Adrenal gland (tissue), 12 donors: Measurements from ENCODE around the gene KDM4C. TPM values are rescaled to one million over a fixed set of nuclear protein-coding genes. Genes with fewer than 3 reads are reported as not detected.

Source experiments
- DNase-seq, 7 donors: peaks; one replicate each; pipeline ENCODE4 v3.0.0-alpha.2; 2019 to 2020
- H3K27ac ChIP-seq, 5 donors: fragments of 200-600 bp; sonication (generic) in 4 of 5; 1 replicate in 3 of 5; 2 replicates in 2 of 5; pipeline versions ENCODE4 v1.5.1 to v1.8.0; 2016 to 2020; ENCODE audit warnings: mild to moderate bottlenecking in 1 of 5
- H3K27me3 ChIP-seq: fragments of 200-600 bp; 2 replicates; pipeline ENCODE4 v1.8.0; 2021
- H3K36me3 ChIP-seq, 2 donors: fragments of 200-600 bp; replicated peaks in 1 of 2; 1 replicate in 1 of 2; 2 replicates in 1 of 2; pipeline versions ENCODE4 v1.5.1 to v1.8.0; 2018 to 2022
- H3K4me1 ChIP-seq, 2 donors: fragments of 200-600 bp; replicated peaks in 1 of 2; 1 replicate in 1 of 2; 2 replicates in 1 of 2; pipeline versions ENCODE4 v1.5.1 to v1.8.0; 2018 to 2021
- H3K4me3 ChIP-seq, 4 donors: fragments of 200-600 bp; sonication (generic) in 3 of 4; one replicate each; pipeline ENCODE4 v1.5.1; 2016 to 2018
- H3K9me3 ChIP-seq, 3 donors: fragments of 200-600 bp; sonication (generic) in 1 of 3; replicated peaks in 1 of 3; 1 replicate in 2 of 3; 2 replicates in 1 of 3; pipeline versions ENCODE4 v1.5.1 to v1.8.0; 2016 to 2021
- POLR2A ChIP-seq, 2 donors: fragments of 450-650 bp; IDR thresholded peaks; one replicate each; pipeline ENCODE4 v1.6.1; 2017; ENCODE audit warnings: antibody characterized with exemption in 2 of 2, mild to moderate bottlenecking in 2 of 2, moderate library complexity in 1 of 2
- WGBS, 4 donors: extraction: QIAGEN DNeasy Blood & Tissue Kit in 2 of 4; methylation state at CpG; one replicate each; pipeline versions ENCODE4 v1.1.5 to v1.1.7; 2013 to 2017; 5-methylcytosine and 5-hydroxymethylcytosine counted together
- intact Hi-C, 2 donors: fragments of 100-400 bp; cut with DNase I; formaldehyde crosslinking; loops; one replicate each; pipeline versions ENCODE4 v1.14.1 to v1.15.0; 2022 to 2023
- polyA plus RNA-seq, 3 donors: library from polyadenylated mRNA; stranded (reverse); fragments of 200-250 nt in 2 of 3; fragments of 350-450 nt in 1 of 3; fragmentation: Illumina TruSeq in 1 of 3; extraction: RNeasy Lipid Tissue Mini Kit (QIAGEN cat#74804) in 1 of 3; gene quantifications; one replicate each; pipeline ENCODE4 v1.2.3, GENCODE V29; 2013 to 2014
- total RNA-seq, 9 donors: library from RNA; depleted of rRNA in 4 of 9; stranded (reverse); fragments of >200 nt in 4 of 9; fragments of 120-200 nt in 1 of 9; fragmentation: NEBNext Ultra II Directional in 1 of 9; extraction: Animal tissue kit (Norgen Biotek cat#: 25700) in 1 of 9; gene quantifications; one replicate each; pipeline versions ENCODE4 v1.1.0 to v1.2.4, GENCODE V29; 2013 to 2023
- TF ChIP-seq, protein P1 (sequence below), 6 experiments: fragments of 450-650 bp in 4 of 6; fragments of 200-600 bp in 2 of 6; sonication (generic) in 1 of 6; IDR thresholded peaks; 1 replicate in 5 of 6; 2 replicates in 1 of 6; pipeline versions ENCODE4 v1.5.1 to v1.8.0; 2016 to 2021; ENCODE audit warnings: antibody characterized with exemption in 6 of 6, mild to moderate bottlenecking in 2 of 6, moderate library complexity in 1 of 6
- donor health status: healthy with polysubstance abuse.
- donor health status: Bipolar disorder and iron deficiency.
- donor health status: DM: yes; HTN: yes; CAD: no.
- donor health status: DM: no; HTN: no; CAD: no.
- donor health status: DM: no; HTN: no; CAD: no.
- donor health status: DM: yes; HTN: yes; CAD: no.

The KDM4C gene
- total and polyA plus RNA-seq, 12 donors = 7.9 to 33.4 (median 23.3) TPM

DNA sequence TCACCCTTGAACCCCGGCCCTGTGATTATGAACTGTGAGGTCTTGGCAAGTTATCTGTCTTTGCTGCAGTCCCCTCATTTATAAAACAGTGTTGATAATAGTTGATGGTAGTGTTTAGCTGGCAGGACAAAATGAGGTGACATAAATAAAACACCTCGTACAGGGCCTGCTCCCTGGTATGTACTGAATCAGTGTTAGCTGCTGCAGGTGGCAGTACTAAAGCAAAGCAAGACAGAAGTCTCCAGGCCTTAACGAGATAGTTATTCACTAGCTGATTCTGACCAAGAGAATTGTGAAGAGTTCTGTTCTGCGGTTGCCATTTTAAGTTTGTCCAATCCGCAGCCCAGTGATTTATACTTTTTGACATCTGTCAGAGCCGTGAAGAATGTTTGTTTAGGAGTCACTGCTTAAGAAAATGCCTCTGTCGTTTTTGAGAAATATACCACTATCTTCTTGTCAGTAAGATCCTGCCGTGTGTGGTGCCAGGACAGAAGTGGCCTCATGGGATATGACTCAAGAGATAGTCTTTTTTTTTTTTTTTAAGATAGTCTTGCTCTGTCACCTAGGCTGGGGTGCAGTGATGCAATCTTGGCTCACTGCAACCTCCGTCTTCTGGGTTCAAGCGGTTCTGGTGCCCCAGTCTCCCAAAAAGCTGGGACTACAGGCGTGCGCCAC, 75.9 kb downstream of the KDM4C start:
- TF ChIP-seq, protein P1, sequence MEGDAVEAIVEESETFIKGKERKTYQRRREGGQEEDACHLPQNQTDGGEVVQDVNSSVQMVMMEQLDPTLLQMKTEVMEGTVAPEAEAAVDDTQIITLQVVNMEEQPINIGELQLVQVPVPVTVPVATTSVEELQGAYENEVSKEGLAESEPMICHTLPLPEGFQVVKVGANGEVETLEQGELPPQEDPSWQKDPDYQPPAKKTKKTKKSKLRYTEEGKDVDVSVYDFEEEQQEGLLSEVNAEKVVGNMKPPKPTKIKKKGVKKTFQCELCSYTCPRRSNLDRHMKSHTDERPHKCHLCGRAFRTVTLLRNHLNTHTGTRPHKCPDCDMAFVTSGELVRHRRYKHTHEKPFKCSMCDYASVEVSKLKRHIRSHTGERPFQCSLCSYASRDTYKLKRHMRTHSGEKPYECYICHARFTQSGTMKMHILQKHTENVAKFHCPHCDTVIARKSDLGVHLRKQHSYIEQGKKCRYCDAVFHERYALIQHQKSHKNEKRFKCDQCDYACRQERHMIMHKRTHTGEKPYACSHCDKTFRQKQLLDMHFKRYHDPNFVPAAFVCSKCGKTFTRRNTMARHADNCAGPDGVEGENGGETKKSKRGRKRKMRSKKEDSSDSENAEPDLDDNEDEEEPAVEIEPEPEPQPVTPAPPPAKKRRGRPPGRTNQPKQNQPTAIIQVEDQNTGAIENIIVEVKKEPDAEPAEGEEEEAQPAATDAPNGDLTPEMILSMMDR (IDR thresholded peaks at IDR 0.05) = no peak
- TF ChIP-seq POLR2A (IDR thresholded peaks at IDR 0.05) = no peak
- no peaks in the 10 kb centered on the region for H3K9me3 ChIP-seq
- no peak overlapping the region for H3K4me3 ChIP-seq
- DNase-seq = peak in 5 of 7 donors; percentile 48 to 79 (median 53)
- intact Hi-C loops = no loop called here
- H3K27ac ChIP-seq = peak overlapping the region in 2 of 5 donors; percentile 14 to 19
- H3K27me3 ChIP-seq = no peaks in the 10 kb centered on the region
- WGBS, 4 donors = 67 to 82% (median 76%) methylated on average over 12 of the region's 12 CpGs
- H3K4me1 ChIP-seq = no peaks in the 10 kb centered on the region
- H3K36me3 ChIP-seq = no peaks in the 10 kb centered on the region

DNA sequence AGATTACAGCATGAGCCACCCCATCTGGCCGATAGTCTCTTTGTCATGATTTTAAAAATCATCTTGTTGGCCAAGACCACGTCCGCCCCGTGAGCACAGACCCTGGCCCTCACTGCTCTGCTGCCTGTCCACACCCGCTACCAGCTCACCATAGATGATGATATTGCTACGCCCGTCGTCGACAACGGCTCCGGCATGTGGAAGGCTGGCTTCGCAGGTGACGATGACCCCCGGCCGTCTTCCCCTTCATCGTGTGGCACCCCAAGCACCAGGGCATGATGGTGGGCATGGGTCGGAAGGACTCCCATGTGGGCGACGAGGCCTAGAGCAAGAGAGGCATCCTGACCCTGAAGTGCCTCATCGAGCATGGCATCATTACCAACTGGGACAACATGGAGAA, 76.5 kb downstream of the KDM4C start:
- Histone ChIP-seq H3K4me1 (no peaks in the 10 kb centered on the region), H3K9me3 (no peaks in the 10 kb centered on the region), H3K36me3 (no peaks in the 10 kb centered on the region), H3K27ac (no peak overlapping the region), H3K4me3 (no peak overlapping the region), H3K27me3 (no peaks in the 10 kb centered on the region)
- TF ChIP-seq, protein P1 (IDR thresholded peaks at IDR 0.05) = no peak
- no peak for TF ChIP-seq POLR2A (IDR thresholded peaks at IDR 0.05)
- no peak for DNase-seq
- 96 to 98% (median 97%) methylated on average over 19 to 20 of the region's 20 CpGs for WGBS, 4 donors
- intact Hi-C loops = no loop called here

DNA sequence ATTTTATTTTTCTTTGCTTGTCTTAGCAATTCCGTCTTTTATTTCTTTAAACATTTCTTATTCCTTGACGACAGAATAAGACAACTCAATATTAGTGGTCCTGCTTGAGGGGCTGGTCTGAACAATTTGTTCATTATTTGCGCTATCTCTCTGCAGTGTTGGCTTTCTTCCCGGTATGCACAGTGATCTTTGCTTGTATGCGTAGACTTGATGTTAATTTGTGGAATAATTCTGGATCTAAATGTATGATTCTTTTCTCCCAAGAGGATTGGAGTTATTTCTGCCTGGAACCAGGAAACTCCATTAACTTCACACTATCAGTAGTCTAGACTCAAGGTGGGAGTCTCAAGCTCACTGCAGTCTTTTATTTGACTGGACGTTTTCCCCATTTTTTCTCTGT, 80.4 kb downstream of the KDM4C start:
- intact Hi-C loops = no loop called here
- WGBS, 4 donors = 58 to 63% (median 61%) methylated on average over 6 of the region's 6 CpGs
- TF ChIP-seq, protein P1 (IDR thresholded peaks at IDR 0.05) = no peak
- no peak for TF ChIP-seq POLR2A (IDR thresholded peaks at IDR 0.05)
- no peak for DNase-seq
- Histone ChIP-seq H3K9me3 (no peaks in the 10 kb centered on the region), H3K4me1 (no peaks in the 10 kb centered on the region), H3K36me3 (no peaks in the 10 kb centered on the region), H3K27ac (no peak overlapping the region), H3K4me3 (no peak overlapping the region), H3K27me3 (no peaks in the 10 kb centered on the region)

DNA sequence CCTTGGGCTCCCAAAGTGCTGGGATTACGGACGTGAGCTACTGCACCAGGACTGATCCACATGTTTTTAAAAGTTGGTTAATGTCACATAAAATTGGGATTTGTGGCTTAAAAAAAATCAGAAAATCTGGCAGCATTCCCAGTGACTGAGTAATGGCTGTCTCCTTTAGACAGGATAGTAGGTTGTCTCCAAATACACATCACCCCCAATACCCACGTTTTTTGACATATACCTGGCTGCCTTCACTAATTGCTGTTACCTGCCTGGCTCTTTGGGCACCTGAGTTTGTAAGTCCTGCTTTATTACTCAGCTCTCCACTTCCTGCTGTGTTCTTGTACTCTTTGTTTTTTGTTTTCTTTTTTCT, 84.8 kb downstream of the KDM4C start:
- Histone ChIP-seq H3K9me3 (no peaks in the 10 kb centered on the region), H3K27ac (no peak overlapping the region), H3K27me3 (no peaks in the 10 kb centered on the region), H3K4me3 (no peak overlapping the region), H3K4me1 (no peaks in the 10 kb centered on the region), H3K36me3 (no peaks in the 10 kb centered on the region)
- no peak for DNase-seq
- TF ChIP-seq, protein P1 (IDR thresholded peaks at IDR 0.05) = no peak
- TF ChIP-seq POLR2A (IDR thresholded peaks at IDR 0.05) = no peak
- intact Hi-C loops = no loop called here
- WGBS, 4 donors = 54 to 71% (median 60%) methylated on average over 3 of the region's 3 CpGs
